SK-N-SH treated with all-trans-retinoic acid at 6 μM for 48 hours (cell line): Measurements from ENCODE around the gene IFT57.

Experiments
- ATAC-seq: fragments of 200-7000 bp; cut with Tn5 transposase; 3 replicates; pipeline ENCODE4 v1.9.1; 2020; ENCODE audit warnings: mild to moderate bottlenecking, moderate library complexity
- ARNTL ChIP-seq: fragments of 450-650 bp; formaldehyde crosslinking; IDR thresholded peaks from 2 replicates; pipeline ENCODE4 v1.5.0; 2020; ENCODE audit warnings: low read depth, mild to moderate bottlenecking, moderate library complexity, borderline replicate concordance
- BACH2 ChIP-seq: fragments of 250-450 bp; sonication (Bioruptor Pico); IDR thresholded peaks from 2 replicates; pipeline ENCODE4 v1.9.0; 2021; ENCODE audit warnings: mild to moderate bottlenecking, borderline replicate concordance
- CSDC2 ChIP-seq: fragments of 250-450 bp; sonication (Bioruptor Pico); IDR thresholded peaks from 2 replicates; pipeline ENCODE4 v1.5.0; 2020; ENCODE audit warnings: mild to moderate bottlenecking, moderate library complexity
- CSRNP3 ChIP-seq: fragments of 250-450 bp; sonication (Bioruptor Pico); IDR thresholded peaks from 2 replicates; pipeline ENCODE4 v1.5.1; 2021; ENCODE audit warnings: mild to moderate bottlenecking, moderate library complexity
- ESRRG ChIP-seq: fragments of 250-450 bp; sonication (Bioruptor Pico); IDR thresholded peaks from 2 replicates; pipeline ENCODE4 v1.6.1; 2021; ENCODE audit warnings: mild to moderate bottlenecking
- GLIS3 ChIP-seq: fragments of 250-450 bp; sonication (Bioruptor Pico); IDR thresholded peaks from 2 replicates; pipeline ENCODE4 v1.5.0; 2020; ENCODE audit warnings: mild to moderate bottlenecking, moderate library complexity
- ISL1 ChIP-seq: fragments of 250-450 bp; sonication (Bioruptor Pico); IDR thresholded peaks from 2 replicates; pipeline ENCODE4 v2.1.2; 2022; ENCODE audit warnings: mild to moderate bottlenecking, moderate library complexity
- OSR1 ChIP-seq: fragments of 250-450 bp; sonication (Bioruptor Pico); IDR thresholded peaks from 2 replicates; pipeline ENCODE4 v1.8.0; 2022; ENCODE audit warnings: moderate library complexity, mild to moderate bottlenecking, inconsistent platforms
- POU6F1 ChIP-seq: fragments of 250-450 bp; sonication (Bioruptor Pico); IDR thresholded peaks from 2 replicates; pipeline ENCODE4 v1.8.0; 2021; ENCODE audit warnings: low read depth, mild to moderate bottlenecking, moderate library complexity, borderline replicate concordance
- PPARA ChIP-seq: fragments of 250-450 bp; sonication (Bioruptor Pico); IDR thresholded peaks from 2 replicates; pipeline ENCODE4 v1.5.0; 2020; ENCODE audit warnings: mild to moderate bottlenecking, borderline replicate concordance
- RARB ChIP-seq: fragments of 250-450 bp; sonication (Bioruptor Pico); IDR thresholded peaks from 2 replicates; pipeline ENCODE4 v1.8.0; 2021; ENCODE audit warnings: mild to moderate bottlenecking, moderate library complexity
- SNAI2 ChIP-seq: fragments of 250-450 bp; sonication (Bioruptor Pico); IDR thresholded peaks from 2 replicates; pipeline ENCODE4 v1.5.0; 2020; ENCODE audit warnings: mild to moderate bottlenecking, moderate library complexity
- TCF4 ChIP-seq: fragments of 250-450 bp; sonication (Bioruptor Pico); IDR thresholded peaks from 2 replicates; pipeline ENCODE4 v1.8.0; 2021; ENCODE audit warnings: mild to moderate bottlenecking, moderate library complexity, borderline replicate concordance
- TOX ChIP-seq: fragments of 250-450 bp; sonication (Bioruptor Pico); IDR thresholded peaks from 2 replicates; pipeline ENCODE4 v1.8.0; 2021; ENCODE audit warnings: mild to moderate bottlenecking, moderate library complexity, borderline replicate concordance
- TSHZ2 ChIP-seq: fragments of 250-450 bp; sonication (Bioruptor Pico); IDR thresholded peaks from 2 replicates; pipeline ENCODE4 v1.5.0; 2020; ENCODE audit warnings: mild to moderate bottlenecking, moderate library complexity
- ZC3H10 ChIP-seq: fragments of 250-450 bp; sonication (Bioruptor Pico); IDR thresholded peaks from 2 replicates; pipeline ENCODE4 v1.5.1; 2021; ENCODE audit warnings: mild to moderate bottlenecking, moderate library complexity
- ZFP3 ChIP-seq: fragments of 250-450 bp; sonication (Bioruptor Pico); IDR thresholded peaks from 2 replicates; pipeline ENCODE4 v1.5.0; 2020; ENCODE audit warnings: mild to moderate bottlenecking, moderate library complexity
- ZFP30 ChIP-seq: fragments of 450-650 bp; formaldehyde crosslinking; IDR thresholded peaks from 2 replicates; pipeline ENCODE4 v1.5.0; 2022; ENCODE audit warnings: mild to moderate bottlenecking, moderate library complexity
- ZNF565 ChIP-seq: fragments of 450-650 bp; formaldehyde crosslinking; conservative IDR thresholded peaks from 2 replicates; pipeline ENCODE4 v1.5.0; 2020; ENCODE audit warnings: low read depth, mild to moderate bottlenecking, moderate library complexity
- ZNF70 ChIP-seq: fragments of 450-650 bp; formaldehyde crosslinking; IDR thresholded peaks from 2 replicates; pipeline ENCODE4 v1.5.0; 2020; ENCODE audit warnings: mild to moderate bottlenecking, moderate library complexity
- TF ChIP-seq, protein P1 (sequence below): fragments of 250-450 bp; sonication (Bioruptor Pico); IDR thresholded peaks from 2 replicates; pipeline ENCODE4 v1.8.0; 2020; ENCODE audit warnings: mild to moderate bottlenecking, moderate library complexity, borderline replicate concordance

The IFT57 gene

DNA sequence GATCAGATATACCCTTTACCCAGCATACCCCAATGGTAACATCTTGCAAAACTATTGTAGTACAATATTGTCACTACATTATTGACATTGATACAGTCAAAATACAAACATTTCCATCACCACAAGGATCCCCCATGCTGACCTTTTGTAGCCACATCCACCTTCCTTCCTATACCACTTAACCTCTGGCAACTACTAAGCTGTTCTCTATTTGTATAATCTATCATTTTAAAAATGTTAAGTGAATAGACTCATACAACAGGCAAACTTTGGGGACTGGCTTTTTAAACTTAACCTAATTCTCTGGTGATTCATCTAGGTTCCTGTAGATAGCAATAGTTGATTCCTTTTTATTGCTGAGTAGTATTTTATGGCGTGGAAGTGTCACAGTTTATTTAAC is 29.6 kb upstream of the IFT57 start:
- ATAC-seq: no peak
- no peak for TF ChIP-seq CSRNP3 (CRISPR knock-in tag)
- TF ChIP-seq ZFP3 (CRISPR knock-in tag): no peak
- TF ChIP-seq ARNTL (CRISPR knock-in tag): no peak
- no peak for TF ChIP-seq PPARA (CRISPR knock-in tag)
- TF ChIP-seq TCF4 (CRISPR knock-in tag): no peak
- TF ChIP-seq ISL1 (CRISPR knock-in tag): no peak
- TF ChIP-seq TSHZ2 (CRISPR knock-in tag): no peak
- TF ChIP-seq ZFP30 (CRISPR knock-in tag): no peak
- no peak for TF ChIP-seq POU6F1 (CRISPR knock-in tag)
- TF ChIP-seq, protein P1, sequence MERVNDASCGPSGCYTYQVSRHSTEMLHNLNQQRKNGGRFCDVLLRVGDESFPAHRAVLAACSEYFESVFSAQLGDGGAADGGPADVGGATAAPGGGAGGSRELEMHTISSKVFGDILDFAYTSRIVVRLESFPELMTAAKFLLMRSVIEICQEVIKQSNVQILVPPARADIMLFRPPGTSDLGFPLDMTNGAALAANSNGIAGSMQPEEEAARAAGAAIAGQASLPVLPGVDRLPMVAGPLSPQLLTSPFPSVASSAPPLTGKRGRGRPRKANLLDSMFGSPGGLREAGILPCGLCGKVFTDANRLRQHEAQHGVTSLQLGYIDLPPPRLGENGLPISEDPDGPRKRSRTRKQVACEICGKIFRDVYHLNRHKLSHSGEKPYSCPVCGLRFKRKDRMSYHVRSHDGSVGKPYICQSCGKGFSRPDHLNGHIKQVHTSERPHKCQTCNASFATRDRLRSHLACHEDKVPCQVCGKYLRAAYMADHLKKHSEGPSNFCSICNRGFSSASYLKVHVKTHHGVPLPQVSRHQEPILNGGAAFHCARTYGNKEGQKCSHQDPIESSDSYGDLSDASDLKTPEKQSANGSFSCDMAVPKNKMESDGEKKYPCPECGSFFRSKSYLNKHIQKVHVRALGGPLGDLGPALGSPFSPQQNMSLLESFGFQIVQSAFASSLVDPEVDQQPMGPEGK (CRISPR knock-in tag): no peak
- TF ChIP-seq ZNF70 (CRISPR knock-in tag): no peak
- no peak for TF ChIP-seq ESRRG (CRISPR knock-in tag)
- no peak for TF ChIP-seq TOX
- TF ChIP-seq BACH2: no peak
- TF ChIP-seq, all 23 proteins: peak for 0

- TF ChIP-seq RARB (no peak), ZC3H10 (CRISPR knock-in tag) (no peak), PPARA (CRISPR knock-in tag) (no peak), TCF4 (CRISPR knock-in tag) (no peak), BACH2 (no peak), ZNF565 (CRISPR knock-in tag) (no peak), OSR1 (no peak), POU6F1 (CRISPR knock-in tag) (no peak), ZNF70 (CRISPR knock-in tag) (no peak), ZFP3 (CRISPR knock-in tag) (no peak), CSDC2 (CRISPR knock-in tag) (no peak), TSHZ2 (CRISPR knock-in tag) (no peak), SNAI2 (CRISPR knock-in tag) (no peak), TOX (no peak), GLIS3 (CRISPR knock-in tag) (no peak)
- TF ChIP-seq, protein P1 (CRISPR knock-in tag): no peak
- TF ChIP-seq, all 23 proteins: peak for 0
- no peak for ATAC-seq
Measured at GRCh38 chr3:108251265-108251664, 29.0 kb upstream of the IFT57 start.
